GM12878 (cell line): ENCODE results near the gene ZNF280C. TPM values are rescaled to one million over a fixed set of nuclear protein-coding genes. Genes with fewer than 3 reads are reported as not detected.

Experiments used
- ATAC-seq: fragments of 200-7000 bp; cut with Tn5 transposase; 3 replicates; pipeline ENCODE4 v1.9.1; 2020; ENCODE audit warnings: mild to moderate bottlenecking, moderate library complexity
- BruUV-seq: library from RNA; stranded (reverse); fragments of 400-500 nt; replicated peaks from 2 replicates; lab custom pipeline; 2021; lab: Mats Ljungman, UMichigan
- CTCF ChIA-PET: fragments of 300-600 bp; sonication (Branson Sonifier 250); formaldehyde crosslinking; extraction: SDS; loops from one replicate; lab custom pipeline; 2021; ENCODE audit warnings: inconsistent platforms; lab: Yijun Ruan, JAX
- POLR2A ChIA-PET: fragments of 350-600 bp; formaldehyde crosslinking; extraction: SDS; loops from one replicate; lab custom pipeline; 2021; ENCODE audit warnings: inconsistent platforms; lab: Charles Lee
- RAD21 ChIA-PET: fragments of 300-600 bp; sonication (Branson Sonifier 250); formaldehyde crosslinking; loops from one replicate; lab custom pipeline; 2023; ENCODE audit warnings: antibody characterized with exemption; ENCODE audit not compliant: unreplicated experiment; lab: Charles Lee
- SMC1A ChIA-PET: fragments of 300-600 bp; sonication (Branson Sonifier 250); formaldehyde crosslinking; loops from one replicate; lab custom pipeline; 2023; ENCODE audit not compliant: unreplicated experiment, uncharacterized antibody; lab: Charles Lee
- DNase-seq: peaks from one replicate; pipeline ENCODE4 v3.0.0-alpha.2; 2011; ENCODE audit warnings: low read depth, low spot score
- FAIRE-seq: peaks from 3 replicates; lab custom pipeline; 2011; peaks lifted over from hg19 to GRCh38; lab: Jason Lieb, UNC
- H2AFZ ChIP-seq: 2 replicates; pipeline ENCODE4 v1.6.0; 2011; ENCODE audit warnings: low read depth, low read length, control low read depth; ENCODE audit not compliant: control insufficient read depth
- H3K27ac ChIP-seq: 2 replicates; pipeline ENCODE4 v1.5.1; 2011; ENCODE audit warnings: control low read depth; ENCODE audit not compliant: control insufficient read depth, insufficient read depth
- H3K27me3 ChIP-seq, 2 experiments: replicated peaks in 1 of 2; 2 replicates each; pipeline versions ENCODE4 v1.6.0 to v1.6.1; 2011; ENCODE audit warnings: low read length in 1 of 2; ENCODE audit not compliant: control insufficient read depth in 2 of 2, insufficient read depth in 2 of 2
- H3K36me3 ChIP-seq, 2 experiments: 2 replicates each; pipeline ENCODE4 v1.5.1; 2011; ENCODE audit warnings: low read length in 1 of 2; ENCODE audit not compliant: control insufficient read depth in 2 of 2, insufficient read depth in 2 of 2
- H3K4me1 ChIP-seq: 2 replicates; pipeline ENCODE4 v1.6.1; 2011; ENCODE audit warnings: mild to moderate bottlenecking, low read length, moderate library complexity, mixed read lengths; ENCODE audit not compliant: control insufficient read depth, insufficient read depth
- H3K4me2 ChIP-seq: 2 replicates; pipeline ENCODE4 v1.6.0; 2011; ENCODE audit warnings: control low read depth; ENCODE audit not compliant: control insufficient read depth, insufficient read depth
- H3K4me3 ChIP-seq: fragments of 200-600 bp; sonication (generic); 2 replicates; pipeline ENCODE4 v1.5.1; 2016
- H3K79me2 ChIP-seq: 2 replicates; pipeline ENCODE4 v1.6.0; 2011; ENCODE audit warnings: low read length; ENCODE audit not compliant: control insufficient read depth, insufficient read depth
- H3K9ac ChIP-seq: 2 replicates; pipeline ENCODE4 v1.8.0; 2011; ENCODE audit warnings: low read length, control low read depth, mixed read lengths; ENCODE audit not compliant: control insufficient read depth, insufficient read depth
- H3K9me3 ChIP-seq: replicated peaks from 3 replicates; pipeline ENCODE4 v1.5.1; 2011; ENCODE audit warnings: mild to moderate bottlenecking, low read length; ENCODE audit not compliant: control insufficient read depth, insufficient read depth
- H4K20me1 ChIP-seq: 2 replicates; pipeline ENCODE4 v1.6.0; 2011; ENCODE audit not compliant: control insufficient read depth, insufficient read depth
- CBX5 ChIP-seq: sonication (generic); IDR thresholded peaks from 2 replicates; pipeline ENCODE4 v1.6.1; 2016; ENCODE audit warnings: low read depth, moderate library complexity, mild to moderate bottlenecking, inconsistent platforms
- CHD4 ChIP-seq: fragments of 200-600 bp; sonication (generic); IDR thresholded peaks from 2 replicates; pipeline ENCODE4 v1.6.1; 2016; ENCODE audit warnings: mild to moderate bottlenecking
- ETV6 ChIP-seq, 2 experiments: fragments of 450-650 bp in 1 of 2; IDR thresholded peaks in 1 of 2; conservative IDR thresholded peaks in 1 of 2; 2 replicates each; pipeline ENCODE4 v1.6.1; 2014; ENCODE audit warnings: antibody characterized with exemption in 1 of 2, borderline replicate concordance in 1 of 2, low read depth in 1 of 2, mild to moderate bottlenecking in 1 of 2, moderate library complexity in 1 of 2
- FOXM1 ChIP-seq: IDR thresholded peaks from 2 replicates; pipeline ENCODE4 v1.6.1; 2012; ENCODE audit warnings: low read depth, mild to moderate bottlenecking, inconsistent platforms, low read length, moderate library complexity
- GATAD2B ChIP-seq: fragments of 450-650 bp; conservative IDR thresholded peaks from 2 replicates; pipeline ENCODE4 v1.6.1; 2017; ENCODE audit warnings: low read depth, mild to moderate bottlenecking, moderate library complexity
- HCFC1 ChIP-seq: fragments of 150-350 bp; IDR thresholded peaks from 2 replicates; pipeline ENCODE4 v1.6.1; 2014; ENCODE audit warnings: low read length
- IKZF1 ChIP-seq: fragments of 450-650 bp; conservative IDR thresholded peaks from 2 replicates; pipeline ENCODE4 v1.6.1; 2017; ENCODE audit warnings: antibody characterized with exemption, mild to moderate bottlenecking
- MXI1 ChIP-seq: fragments of 150-350 bp; IDR thresholded peaks from 2 replicates; pipeline ENCODE4 v1.6.1; 2011; ENCODE audit warnings: low read depth, mild to moderate bottlenecking, inconsistent platforms, low read length, improper control_type of control experiment
- NFIC ChIP-seq: IDR thresholded peaks from 2 replicates; pipeline ENCODE4 v1.6.1; 2012; ENCODE audit warnings: low read depth, mild to moderate bottlenecking, inconsistent platforms, low read length, moderate library complexity
- WGBS: methylation state at CpG from one replicate; pipeline ENCODE4 v1.1.6; 2016; ENCODE audit warnings: low lambda C conversion rate; ENCODE audit not compliant: insufficient replicate concordance, insufficient coverage; ENCODE audit errors: missing lambda C conversion rate; 5-methylcytosine and 5-hydroxymethylcytosine counted together
- in situ Hi-C: fragments of 300-500 bp; cut with MboI; formaldehyde crosslinking; loops from 9 replicates; pipeline ENCODE4 v1.14.3; 2018; ENCODE audit warnings: mixed read lengths
- intact Hi-C: fragments of 100-400 bp; cut with micrococcal nuclease; formaldehyde crosslinking; loops from one replicate; pipeline ENCODE4 v1.14.2; 2022; ENCODE audit not compliant: unreplicated experiment
- polyA plus RNA-seq, 11 experiments: library from polyadenylated mRNA; depleted of rRNA in 4 of 11; unstranded in 6 of 11; stranded (reverse) in 5 of 11; fragments of >200 nt; fragmentation: Nextera tagmentation in 4 of 11; fragmentation: Illumina TruSeq in 1 of 11; extraction: Ambion mirVana in 4 of 11; extraction: Trizol in 1 of 11; gene quantifications; 1 replicate in 1 of 11; 2 replicates in 10 of 11; pipeline versions ENCODE4 v1.2.1 to v1.2.3, GENCODE V29; 2011 to 2016; ENCODE audit warnings: inconsistent platforms in 2 of 11, missing spikeins in 2 of 11, low read depth in 1 of 11
- total RNA-seq, 4 experiments: library from RNA; depleted of rRNA in 3 of 4; stranded (reverse); fragments of >200 nt in 3 of 4; fragmentation: Illumina TruSeq in 1 of 4; extraction: Trizol in 1 of 4; gene quantifications; 2 replicates each; pipeline versions ENCODE4 v1.2.1 to v1.2.3, GENCODE V29; 2013 to 2021
- TF ChIP-seq, protein P1 (sequence below): fragments of 450-650 bp; formaldehyde crosslinking; IDR thresholded peaks from 2 replicates; pipeline ENCODE4 v1.4.0; 2020; ENCODE audit warnings: mild to moderate bottlenecking, moderate library complexity
- TF ChIP-seq, protein P2 (sequence below): IDR thresholded peaks from 2 replicates; pipeline ENCODE4 v1.6.1; 2012; ENCODE audit warnings: low read depth, low read length, improper control_type of control experiment

The ZNF280C gene
- total and polyA plus RNA-seq, 10 of the 15 experiments (the other 5 are each of a cell fraction or from before 2014, with no cell fraction given) = 0.82 to 8.8 (median 5.7) TPM

DNA sequence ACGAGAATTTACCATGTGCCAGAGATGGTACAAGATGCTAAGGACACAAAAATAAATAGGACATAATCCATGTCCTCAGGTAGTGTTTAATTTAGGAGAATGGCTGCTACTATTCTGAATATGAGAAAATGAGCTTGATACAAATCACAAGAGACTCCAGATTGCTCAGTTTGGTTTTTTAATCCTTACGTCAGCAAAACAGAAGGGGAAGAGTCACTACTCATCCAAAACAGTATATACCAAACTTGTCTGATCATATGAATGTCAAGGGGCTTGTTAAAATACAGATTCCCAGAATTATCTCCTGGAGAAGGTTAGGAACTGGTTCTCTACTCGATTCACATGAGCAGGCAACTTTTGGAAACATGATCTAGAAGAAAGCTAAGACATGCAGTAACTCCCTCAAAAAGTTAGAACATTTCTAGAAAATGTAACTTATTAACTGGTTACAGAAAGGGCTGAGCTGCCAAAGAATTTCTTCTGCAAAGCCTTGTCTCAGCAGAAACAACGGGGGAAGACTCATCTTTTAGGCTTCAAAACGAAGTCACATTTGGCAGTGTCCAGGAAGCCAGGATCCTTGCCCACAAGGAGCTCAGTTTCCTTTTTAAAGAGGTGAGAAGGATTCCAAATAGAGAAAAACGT, 106.5 kb downstream of the ZNF280C start:
- H3K4me3 ChIP-seq = no peak overlapping the region
- no peaks in the 10 kb centered on the region for H3K36me3 ChIP-seq
- no peak overlapping the region for H2AFZ ChIP-seq
- ChIA-PET CTCF (interaction anchor here (0.9 to 1.7 kb wide), 6 partner anchors 14 to 82 kb away, joined by 3 to 11 read pairs (median 5); no protein-coding TSS in a partner anchor), RAD21 (interaction anchor here (0.9 to 1.3 kb wide), 2 partner anchors 8 to 82 kb away, joined by 4 read pairs; no protein-coding TSS in a partner anchor), POLR2A (interaction anchor here (0.5 to 1.4 kb wide), 5 partner anchors 8 to 393 kb away, joined by 3 to 4 read pairs (median 3); partner anchors contain the start of gene RAB33A)
- no peak for ATAC-seq
- BruUV-seq = no TSS peak
- H3K9ac ChIP-seq = no peak overlapping the region
- 52% methylated on average over 6 of the region's 6 CpGs for WGBS
- no peaks in the 10 kb centered on the region for H4K20me1 ChIP-seq
- FAIRE-seq = no peak
- TF ChIP-seq FOXM1 (no peak), NFIC (no peak), HCFC1 (no peak), GATAD2B (no peak), MXI1 (no peak), ETV6 (conservative IDR thresholded peaks at IDR 0.05 in 1 of 2, IDR thresholded peaks at IDR 0.05 in 1 of 2; ENCODE audit: borderline replicate concordance in 1 of 2, low read depth in 1 of 2) (no peak), IKZF1 (no peak), CBX5 (no peak), CHD4 (no peak)
- TF ChIP-seq, protein P1, sequence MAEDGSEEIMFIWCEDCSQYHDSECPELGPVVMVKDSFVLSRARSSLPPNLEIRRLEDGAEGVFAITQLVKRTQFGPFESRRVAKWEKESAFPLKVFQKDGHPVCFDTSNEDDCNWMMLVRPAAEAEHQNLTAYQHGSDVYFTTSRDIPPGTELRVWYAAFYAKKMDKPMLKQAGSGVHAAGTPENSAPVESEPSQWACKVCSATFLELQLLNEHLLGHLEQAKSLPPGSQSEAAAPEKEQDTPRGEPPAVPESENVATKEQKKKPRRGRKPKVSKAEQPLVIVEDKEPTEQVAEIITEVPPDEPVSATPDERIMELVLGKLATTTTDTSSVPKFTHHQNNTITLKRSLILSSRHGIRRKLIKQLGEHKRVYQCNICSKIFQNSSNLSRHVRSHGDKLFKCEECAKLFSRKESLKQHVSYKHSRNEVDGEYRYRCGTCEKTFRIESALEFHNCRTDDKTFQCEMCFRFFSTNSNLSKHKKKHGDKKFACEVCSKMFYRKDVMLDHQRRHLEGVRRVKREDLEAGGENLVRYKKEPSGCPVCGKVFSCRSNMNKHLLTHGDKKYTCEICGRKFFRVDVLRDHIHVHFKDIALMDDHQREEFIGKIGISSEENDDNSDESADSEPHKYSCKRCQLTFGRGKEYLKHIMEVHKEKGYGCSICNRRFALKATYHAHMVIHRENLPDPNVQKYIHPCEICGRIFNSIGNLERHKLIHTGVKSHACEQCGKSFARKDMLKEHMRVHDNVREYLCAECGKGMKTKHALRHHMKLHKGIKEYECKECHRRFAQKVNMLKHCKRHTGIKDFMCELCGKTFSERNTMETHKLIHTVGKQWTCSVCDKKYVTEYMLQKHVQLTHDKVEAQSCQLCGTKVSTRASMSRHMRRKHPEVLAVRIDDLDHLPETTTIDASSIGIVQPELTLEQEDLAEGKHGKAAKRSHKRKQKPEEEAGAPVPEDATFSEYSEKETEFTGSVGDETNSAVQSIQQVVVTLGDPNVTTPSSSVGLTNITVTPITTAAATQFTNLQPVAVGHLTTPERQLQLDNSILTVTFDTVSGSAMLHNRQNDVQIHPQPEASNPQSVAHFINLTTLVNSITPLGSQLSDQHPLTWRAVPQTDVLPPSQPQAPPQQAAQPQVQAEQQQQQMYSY (CRISPR knock-in tag) = no peak
- TF ChIP-seq, protein P2, sequence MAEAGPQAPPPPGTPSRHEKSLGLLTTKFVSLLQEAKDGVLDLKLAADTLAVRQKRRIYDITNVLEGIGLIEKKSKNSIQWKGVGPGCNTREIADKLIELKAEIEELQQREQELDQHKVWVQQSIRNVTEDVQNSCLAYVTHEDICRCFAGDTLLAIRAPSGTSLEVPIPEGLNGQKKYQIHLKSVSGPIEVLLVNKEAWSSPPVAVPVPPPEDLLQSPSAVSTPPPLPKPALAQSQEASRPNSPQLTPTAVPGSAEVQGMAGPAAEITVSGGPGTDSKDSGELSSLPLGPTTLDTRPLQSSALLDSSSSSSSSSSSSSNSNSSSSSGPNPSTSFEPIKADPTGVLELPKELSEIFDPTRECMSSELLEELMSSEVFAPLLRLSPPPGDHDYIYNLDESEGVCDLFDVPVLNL = no peak
- TF ChIP-seq, all 136 proteins: peak for 0
- no peaks in the 10 kb centered on the region for H3K27me3 ChIP-seq
- DNase-seq = no peak
- H3K9me3 ChIP-seq = no peaks in the 10 kb centered on the region
- H3K79me2 ChIP-seq = peaks cover 34% of the 10 kb centered on the region
- intact Hi-C loops = no loop called here
- in situ Hi-C loops = no loop called here
- no peak overlapping the region for H3K4me2 ChIP-seq
- SMC1A ChIA-PET = interaction anchor here (0.6 to 3.2 kb wide), 9 partner anchors 8 to 82 kb away, joined by 3 to 10 read pairs (median 3); no protein-coding TSS in a partner anchor
- no peak overlapping the region for H3K27ac ChIP-seq
- no peaks in the 10 kb centered on the region for H3K4me1 ChIP-seq
